Neuron (in vitro differentiated cells): ENCODE data around the gene STRIP2.
"Not testable (repeated sequence)": the region's sequence is repeated elsewhere in the genome, so short reads cannot be mapped to it uniquely, and the experiment has no call there.

Experiments
- H2AFZ ChIP-seq: one replicate; pipeline ENCODE4 v1.6.1; 2013; ENCODE audit warnings: low read depth, mild to moderate bottlenecking, inconsistent platforms, low read length, moderate library complexity
- H3K27me3 ChIP-seq: one replicate; pipeline ENCODE4 v1.6.1; 2013; ENCODE audit warnings: low read length; ENCODE audit not compliant: insufficient read depth
- H3K36me3 ChIP-seq: one replicate; pipeline ENCODE4 v1.6.1; 2013; ENCODE audit warnings: low read length; ENCODE audit not compliant: insufficient read depth
- H3K4me1 ChIP-seq: one replicate; pipeline ENCODE4 v1.6.1; 2013; ENCODE audit warnings: low read length; ENCODE audit not compliant: insufficient read depth
- H3K4me3 ChIP-seq: 2 replicates; pipeline ENCODE4 v1.5.1; 2013; ENCODE audit warnings: mild to moderate bottlenecking, low read length, moderate library complexity
- H3K9me3 ChIP-seq: one replicate; pipeline ENCODE4 v1.6.1; 2013; ENCODE audit warnings: low read length

STRIP2 gene

DNA sequence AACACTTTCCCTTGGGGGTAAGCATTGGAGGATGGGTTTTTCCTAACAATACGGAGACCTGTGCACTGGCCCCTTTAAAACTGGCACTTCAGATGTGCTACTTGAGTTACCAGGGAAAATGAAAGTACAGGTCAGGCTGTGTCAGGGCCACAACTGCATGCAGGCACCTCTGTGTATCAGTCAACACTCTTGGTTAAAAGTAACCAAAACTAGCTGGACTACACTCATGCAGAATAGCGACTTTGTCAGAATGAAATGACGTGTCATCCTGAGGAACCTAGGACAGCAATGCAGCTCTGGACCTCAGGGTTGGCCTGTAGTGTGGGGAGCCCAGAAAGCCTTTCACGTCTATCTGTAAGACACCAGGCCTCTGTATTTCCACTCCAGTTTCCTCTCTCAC, 34.3 kb downstream of the STRIP2 start:
- H3K36me3 ChIP-seq, result peaks cover 41% of the 10 kb centered on the region
- no peaks in the 10 kb centered on the region for H3K9me3 ChIP-seq
- H3K4me3 ChIP-seq, result no peak overlapping the region
- no peaks in the 10 kb centered on the region for H3K4me1 ChIP-seq
- H2AFZ ChIP-seq, result no peak overlapping the region
- H3K27me3 ChIP-seq, result no peaks in the 10 kb centered on the region

GRCh38 chr7:129469930-129470329, 35.7 kb downstream of the STRIP2 start:
- Histone ChIP-seq H3K36me3 (peaks cover 31% of the 10 kb centered on the region), H3K9me3 (no peaks in the 10 kb centered on the region), H3K4me1 (no peaks in the 10 kb centered on the region), H2AFZ (no peak overlapping the region), H3K27me3 (no peaks in the 10 kb centered on the region), H3K4me3 (no peak overlapping the region)

- no peak overlapping the region for H2AFZ ChIP-seq
- no peaks in the 10 kb centered on the region for H3K4me1 ChIP-seq
- H3K4me3 ChIP-seq, result no peak overlapping the region
- no peaks in the 10 kb centered on the region for H3K27me3 ChIP-seq
- H3K9me3 ChIP-seq, result no peaks in the 10 kb centered on the region
- H3K36me3 ChIP-seq, result peaks cover 27% of the 10 kb centered on the region
Observed at GRCh38 chr7:129470411-129470810, 36.2 kb downstream of the STRIP2 start.

DNA sequence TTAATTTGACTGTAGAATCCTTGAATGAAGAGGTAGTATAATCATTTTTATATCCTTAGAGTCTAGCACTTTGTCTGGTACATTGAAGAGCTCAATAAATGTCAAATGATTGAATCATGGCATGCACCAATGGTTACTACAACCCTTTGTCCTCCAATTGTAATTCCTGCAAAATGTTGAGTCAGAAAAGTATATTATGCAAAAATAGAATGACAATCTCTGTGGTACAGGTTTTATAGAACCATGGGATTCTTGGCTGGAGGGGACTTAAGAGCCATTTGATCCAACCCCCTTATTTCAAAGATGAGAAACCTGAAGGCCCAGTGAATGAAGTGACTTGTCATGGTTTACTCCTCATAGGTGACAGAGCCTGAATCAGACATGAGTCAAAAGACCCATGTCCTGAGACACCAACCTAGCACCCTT, 37.2 kb downstream of the STRIP2 start:
- H3K9me3 ChIP-seq, result no peaks in the 10 kb centered on the region
- no peak overlapping the region for H2AFZ ChIP-seq
- peaks cover 21% of the 10 kb centered on the region for H3K36me3 ChIP-seq
- no peak overlapping the region for H3K4me3 ChIP-seq
- no peaks in the 10 kb centered on the region for H3K4me1 ChIP-seq
- H3K27me3 ChIP-seq, result no peaks in the 10 kb centered on the region

- not testable (repeated sequence) for H3K4me1 ChIP-seq, H3K27me3 ChIP-seq, H3K36me3 ChIP-seq, H3K4me3 ChIP-seq, H3K9me3 ChIP-seq, H2AFZ ChIP-seq
Observed at GRCh38 chr7:129475931-129476330, 41.7 kb downstream of the STRIP2 start.

DNA sequence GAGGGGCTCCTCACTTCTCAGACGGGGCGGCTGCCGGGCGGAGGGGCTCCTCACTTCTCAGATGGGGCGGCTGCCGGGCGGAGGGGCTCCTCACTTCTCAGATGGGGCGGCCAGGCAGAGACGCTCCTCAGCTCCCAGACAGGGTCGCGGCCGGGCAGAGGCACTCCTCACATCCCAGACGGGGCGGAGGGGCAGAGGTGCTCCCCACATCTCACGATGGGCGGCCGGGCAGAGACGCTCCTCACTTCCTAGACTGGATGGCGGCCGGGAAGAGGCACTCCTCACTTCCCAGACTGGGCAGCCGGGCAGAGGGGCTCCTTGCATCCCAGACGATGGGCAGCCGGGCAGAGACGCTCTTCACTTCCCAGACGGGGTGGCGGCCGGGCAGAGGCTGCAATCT, 42.2 kb downstream of the STRIP2 start:
- H3K36me3 ChIP-seq, H3K4me3 ChIP-seq, H3K9me3 ChIP-seq, H2AFZ ChIP-seq, H3K4me1 ChIP-seq, H3K27me3 ChIP-seq: not testable (repeated sequence)

DNA sequence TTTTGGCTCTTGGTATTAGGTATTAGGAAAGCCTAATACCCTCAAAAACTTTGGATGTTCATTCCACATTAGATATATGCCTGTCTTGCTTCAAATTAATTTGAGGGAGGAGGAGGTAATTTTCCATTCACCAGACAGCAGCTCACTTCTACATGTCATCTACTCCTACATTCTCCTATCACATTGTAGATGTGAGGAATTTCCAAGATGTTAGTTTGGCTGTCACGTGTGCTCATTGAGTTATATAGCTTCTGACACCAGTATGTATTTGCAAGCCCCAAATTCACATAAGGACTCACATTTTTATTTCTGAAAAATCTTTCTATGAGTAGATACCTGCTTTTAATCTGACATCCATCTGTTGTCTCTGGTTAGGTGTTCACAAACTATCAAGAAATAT, 45.6 kb downstream of the STRIP2 start:
- Histone ChIP-seq H3K4me1 (no peaks in the 10 kb centered on the region), H3K27me3 (no peaks in the 10 kb centered on the region), H3K9me3 (peaks cover 4% of the 10 kb centered on the region), H2AFZ (no peak overlapping the region), H3K4me3 (no peak overlapping the region), H3K36me3 (peaks cover 14% of the 10 kb centered on the region)

GRCh38 chr7:129480674-129481363, 46.6 kb downstream of the STRIP2 start:
- H2AFZ ChIP-seq, result no peak overlapping the region
- no peak overlapping the region for H3K4me3 ChIP-seq
- H3K27me3 ChIP-seq, result no peaks in the 10 kb centered on the region
- peaks cover 4% of the 10 kb centered on the region for H3K9me3 ChIP-seq
- H3K4me1 ChIP-seq, result no peaks in the 10 kb centered on the region
- peaks cover 18% of the 10 kb centered on the region for H3K36me3 ChIP-seq

GRCh38 chr7:129481376-129481775, 47.1 kb downstream of the STRIP2 start:
- H3K9me3 ChIP-seq, H3K27me3 ChIP-seq, H3K4me1 ChIP-seq, H2AFZ ChIP-seq, H3K4me3 ChIP-seq: not testable (repeated sequence)
- peaks cover 20% of the 10 kb centered on the region for H3K36me3 ChIP-seq

DNA sequence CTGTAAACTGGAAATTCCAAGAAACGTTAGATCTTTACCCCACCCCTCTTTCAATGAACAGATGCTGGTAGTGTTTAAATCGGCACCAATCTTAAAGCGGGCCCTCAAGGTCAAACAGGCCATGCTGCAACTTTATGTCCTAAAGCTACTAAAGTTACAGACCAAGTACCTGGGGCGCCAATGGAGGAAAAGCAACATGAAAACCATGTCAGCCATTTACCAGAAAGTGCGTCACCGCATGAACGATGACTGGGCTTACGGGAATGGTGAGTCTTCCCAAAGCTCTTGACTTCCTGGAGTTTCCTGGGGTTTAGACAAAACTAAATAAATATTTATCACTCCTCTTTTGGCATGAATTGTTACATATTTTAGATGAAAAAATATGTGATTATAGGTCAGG, 48.5 kb downstream of the STRIP2 start:
- Histone ChIP-seq H3K9me3 (peaks cover 4% of the 10 kb centered on the region), H3K4me1 (no peaks in the 10 kb centered on the region), H3K27me3 (no peaks in the 10 kb centered on the region), H3K4me3 (no peak overlapping the region), H2AFZ (no peak overlapping the region), H3K36me3 (peaks cover 20% of the 10 kb centered on the region)

DNA sequence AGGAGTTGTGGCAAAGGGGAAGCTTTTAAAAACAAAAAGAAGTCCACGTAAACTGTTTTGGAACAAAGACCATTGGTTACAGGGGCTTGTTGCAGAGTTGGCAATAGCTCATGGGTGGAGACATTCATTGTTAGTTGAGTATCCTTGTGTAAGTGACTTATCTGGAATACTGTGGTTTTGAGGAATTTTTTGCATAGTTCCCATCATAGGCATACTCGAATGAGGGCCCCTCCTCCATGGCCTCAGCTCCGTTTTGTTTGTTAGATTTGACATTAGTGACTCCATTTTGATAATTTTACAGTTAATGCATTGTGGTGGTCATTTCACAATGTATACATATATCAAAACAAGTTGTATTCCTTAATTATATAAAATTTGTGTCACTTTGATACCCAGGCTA, 55.3 kb downstream of the STRIP2 start:
- Histone ChIP-seq H3K9me3 (no peaks in the 10 kb centered on the region), H3K27me3 (no peaks in the 10 kb centered on the region), H2AFZ (no peak overlapping the region), H3K36me3 (peaks cover 7% of the 10 kb centered on the region), H3K4me3 (no peak overlapping the region), H3K4me1 (no peaks in the 10 kb centered on the region)

DNA sequence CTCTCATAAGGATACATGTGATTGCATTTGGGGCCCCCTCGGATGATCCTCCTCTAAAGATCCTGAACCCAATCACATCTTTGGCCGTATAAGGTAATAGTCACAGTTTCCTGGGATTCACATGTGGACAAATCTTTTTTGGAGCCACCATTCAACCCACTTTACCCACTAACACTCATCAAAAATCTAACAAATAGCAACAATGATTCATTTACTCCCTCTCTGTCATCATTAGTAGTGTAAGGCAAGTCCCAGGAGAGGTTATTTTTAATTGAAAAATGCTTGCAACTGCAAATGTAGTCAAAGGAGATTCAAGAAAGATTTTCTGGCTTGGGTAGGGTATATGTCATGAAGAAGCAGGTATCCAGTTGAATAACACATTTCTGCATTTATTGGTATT, 58.2 kb downstream of the STRIP2 start:
- H3K36me3 ChIP-seq, result no peaks in the 10 kb centered on the region
- H2AFZ ChIP-seq, result no peak overlapping the region
- no peaks in the 10 kb centered on the region for H3K9me3 ChIP-seq
- no peaks in the 10 kb centered on the region for H3K4me1 ChIP-seq
- H3K4me3 ChIP-seq, result no peak overlapping the region
- H3K27me3 ChIP-seq, result no peaks in the 10 kb centered on the region

DNA sequence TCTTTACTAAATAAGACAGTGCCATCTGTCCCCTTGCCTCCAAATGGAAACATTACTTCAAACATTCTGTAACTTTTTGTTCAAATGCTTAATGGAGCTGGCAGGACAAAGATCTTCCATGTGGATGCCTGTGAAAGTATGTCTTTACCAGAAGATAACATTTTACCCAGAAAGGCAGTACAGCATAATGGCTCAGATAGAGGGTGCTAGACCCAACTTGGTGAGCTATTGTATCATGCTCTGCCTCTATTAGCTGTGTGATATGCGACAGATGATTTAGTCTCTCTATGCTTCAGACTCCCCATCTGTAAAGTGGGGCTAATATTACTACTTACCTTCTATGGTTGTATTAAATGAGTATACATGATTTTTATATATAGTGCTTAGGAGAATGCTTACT, 59.3 kb downstream of the STRIP2 start:
- no peaks in the 10 kb centered on the region for H3K27me3 ChIP-seq
- H2AFZ ChIP-seq, result no peak overlapping the region
- no peaks in the 10 kb centered on the region for H3K36me3 ChIP-seq
- H3K4me1 ChIP-seq, result no peaks in the 10 kb centered on the region
- H3K4me3 ChIP-seq, result no peak overlapping the region
- H3K9me3 ChIP-seq, result no peaks in the 10 kb centered on the region

GRCh38 chr7:129494041-129494440, 59.8 kb downstream of the STRIP2 start:
- H3K36me3 ChIP-seq, result no peaks in the 10 kb centered on the region
- no peak overlapping the region for H2AFZ ChIP-seq
- H3K27me3 ChIP-seq, result no peaks in the 10 kb centered on the region
- no peaks in the 10 kb centered on the region for H3K4me1 ChIP-seq
- no peaks in the 10 kb centered on the region for H3K9me3 ChIP-seq
- no peak overlapping the region for H3K4me3 ChIP-seq
